ENCODE data around the gene ASZ1. TPM values are rescaled to one million over a fixed set of nuclear protein-coding genes. Genes with fewer than 3 reads are reported as not detected.

Gene ASZ1
- total RNA-seq, 2 donors from 2014 or later: not detected

DNA sequence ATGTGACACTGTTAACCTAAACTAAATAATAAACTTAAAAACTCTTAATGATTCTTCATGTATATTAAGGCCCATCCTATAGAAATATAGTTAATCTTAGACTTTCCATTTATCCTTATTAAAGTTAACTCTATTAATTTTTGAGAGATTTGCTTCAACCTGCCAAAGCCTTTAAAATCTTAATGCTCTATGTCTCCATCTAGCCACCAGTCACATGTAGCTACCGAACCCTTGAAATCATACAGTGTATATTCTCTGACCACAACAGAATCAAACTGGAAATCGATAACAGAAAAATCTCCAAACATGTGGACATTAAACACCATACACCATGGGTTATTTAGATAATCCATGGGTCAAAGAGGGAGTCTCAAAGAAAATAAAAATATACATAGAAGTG, 51.9 kb downstream of the ASZ1 start:
- H3K4me3 ChIP-seq: no peak overlapping the region
- H3K36me3 ChIP-seq: no peaks in the 10 kb centered on the region
- H3K27ac ChIP-seq: no peak overlapping the region
- TF ChIP-seq, protein P1, sequence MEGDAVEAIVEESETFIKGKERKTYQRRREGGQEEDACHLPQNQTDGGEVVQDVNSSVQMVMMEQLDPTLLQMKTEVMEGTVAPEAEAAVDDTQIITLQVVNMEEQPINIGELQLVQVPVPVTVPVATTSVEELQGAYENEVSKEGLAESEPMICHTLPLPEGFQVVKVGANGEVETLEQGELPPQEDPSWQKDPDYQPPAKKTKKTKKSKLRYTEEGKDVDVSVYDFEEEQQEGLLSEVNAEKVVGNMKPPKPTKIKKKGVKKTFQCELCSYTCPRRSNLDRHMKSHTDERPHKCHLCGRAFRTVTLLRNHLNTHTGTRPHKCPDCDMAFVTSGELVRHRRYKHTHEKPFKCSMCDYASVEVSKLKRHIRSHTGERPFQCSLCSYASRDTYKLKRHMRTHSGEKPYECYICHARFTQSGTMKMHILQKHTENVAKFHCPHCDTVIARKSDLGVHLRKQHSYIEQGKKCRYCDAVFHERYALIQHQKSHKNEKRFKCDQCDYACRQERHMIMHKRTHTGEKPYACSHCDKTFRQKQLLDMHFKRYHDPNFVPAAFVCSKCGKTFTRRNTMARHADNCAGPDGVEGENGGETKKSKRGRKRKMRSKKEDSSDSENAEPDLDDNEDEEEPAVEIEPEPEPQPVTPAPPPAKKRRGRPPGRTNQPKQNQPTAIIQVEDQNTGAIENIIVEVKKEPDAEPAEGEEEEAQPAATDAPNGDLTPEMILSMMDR (IDR thresholded peaks at IDR 0.05): no peak
- no peak for DNase-seq (ENCODE audit: low spot score)
- H3K27me3 ChIP-seq: no peaks in the 10 kb centered on the region
- H3K9me3 ChIP-seq: no peaks in the 10 kb centered on the region
- H3K4me1 ChIP-seq: no peaks in the 10 kb centered on the region

- Histone ChIP-seq H3K4me3 (no peak overlapping the region), H3K27me3 (no peaks in the 10 kb centered on the region), H3K36me3 (no peaks in the 10 kb centered on the region)
These were observed 55.2 kb downstream of the ASZ1 start for GRCh38 chr7:117372073-117372472.

GRCh38 chr7:117364339-117365080, 62.8 kb downstream of the ASZ1 start:
- Histone ChIP-seq H3K27me3 (no peaks in the 10 kb centered on the region), H3K36me3 (no peaks in the 10 kb centered on the region), H3K9me3 (no peaks in the 10 kb centered on the region), H3K27ac (no peak overlapping the region), H3K4me1 (no peaks in the 10 kb centered on the region), H3K4me3 (no peak overlapping the region)
- DNase-seq (ENCODE audit: low spot score): no peak
- TF ChIP-seq, protein P1 (IDR thresholded peaks at IDR 0.05): no peak

More at GRCh38 chr7:117372073-117372472, 55.2 kb downstream of the ASZ1 start:
- Histone ChIP-seq H3K4me1 (no peaks in the 10 kb centered on the region), H3K27ac (no peak overlapping the region), H3K9me3 (no peaks in the 10 kb centered on the region)
- DNase-seq (ENCODE audit: low spot score): no peak
- TF ChIP-seq, protein P1 (IDR thresholded peaks at IDR 0.05): no peak

- Histone ChIP-seq H3K27me3 (no peaks in the 10 kb centered on the region), H3K4me1 (no peaks in the 10 kb centered on the region), H3K27ac (no peak overlapping the region), H3K36me3 (no peaks in the 10 kb centered on the region), H3K4me3 (no peak overlapping the region), H3K9me3 (no peaks in the 10 kb centered on the region)
- TF ChIP-seq, protein P1 (IDR thresholded peaks at IDR 0.05): no peak
- DNase-seq (ENCODE audit: low spot score): no peak
These were observed 64.9 kb downstream of the ASZ1 start for GRCh38 chr7:117362294-117362888.

GRCh38 chr7:117350027-117350426, 77.3 kb downstream of the ASZ1 start:
- no peak overlapping the region for H3K27ac ChIP-seq
- no peak overlapping the region for H3K4me3 ChIP-seq
- no peak for DNase-seq (ENCODE audit: low spot score)
- H3K27me3 ChIP-seq: no peaks in the 10 kb centered on the region
- no peaks in the 10 kb centered on the region for H3K9me3 ChIP-seq
- no peaks in the 10 kb centered on the region for H3K4me1 ChIP-seq
- TF ChIP-seq, protein P1 (IDR thresholded peaks at IDR 0.05): no peak
- H3K36me3 ChIP-seq: no peaks in the 10 kb centered on the region
